ENCODE results near the gene SDCBP2.

GRCh38 chr20:1332749-1333300 is 3.9 kb upstream of the SDCBP2 start:
- TF ChIP-seq JUND (IDR thresholded peaks at IDR 0.05) (no peak), CTCF (IDR thresholded peaks at IDR 0.05) (no peak), NFIC (IDR thresholded peaks at IDR 0.05; ENCODE audit: borderline replicate concordance) (no peak), FOXM1 (IDR thresholded peaks at IDR 0.05; ENCODE audit: low read depth) (no peak), MAX (IDR thresholded peaks at IDR 0.05; ENCODE audit: low read depth) (no peak), EP300 (IDR thresholded peaks at IDR 0.05; ENCODE audit: borderline replicate concordance in 1 of 2, low read depth in 1 of 2, low read length in 1 of 2) (no peak), TAF1 (IDR thresholded peaks at IDR 0.05; ENCODE audit: borderline replicate concordance, low read depth, low read length) (no peak), RAD21 (IDR thresholded peaks at IDR 0.05; ENCODE audit: low read length) (no peak), SIN3A (IDR thresholded peaks at IDR 0.05; ENCODE audit: borderline replicate concordance, low read depth, low read length) (no peak), POLR2AphosphoS5 (IDR thresholded peaks at IDR 0.05; ENCODE audit: low read depth, low read length) (no peak), SMC3 (IDR thresholded peaks at IDR 0.05; ENCODE audit: low read depth, low read length) (no peak), RCOR1 (IDR thresholded peaks at IDR 0.05; ENCODE audit: low read length) (no peak)
